Stimulated activated CD8-positive, alpha-beta memory T cell treated with anti-CD3 and anti-CD28 coated beads, Interleukin-2, amount 100 ng/mL, for 48 hours (primary cell): ENCODE measurements around the gene SH3GL3.

Experiments
- DNase-seq, 2 donors: peaks; one replicate each; pipeline ENCODE4 v3.0.0-alpha.2; 2020; ENCODE audit warnings: low read depth in 2 of 2

Gene SH3GL3

DNA sequence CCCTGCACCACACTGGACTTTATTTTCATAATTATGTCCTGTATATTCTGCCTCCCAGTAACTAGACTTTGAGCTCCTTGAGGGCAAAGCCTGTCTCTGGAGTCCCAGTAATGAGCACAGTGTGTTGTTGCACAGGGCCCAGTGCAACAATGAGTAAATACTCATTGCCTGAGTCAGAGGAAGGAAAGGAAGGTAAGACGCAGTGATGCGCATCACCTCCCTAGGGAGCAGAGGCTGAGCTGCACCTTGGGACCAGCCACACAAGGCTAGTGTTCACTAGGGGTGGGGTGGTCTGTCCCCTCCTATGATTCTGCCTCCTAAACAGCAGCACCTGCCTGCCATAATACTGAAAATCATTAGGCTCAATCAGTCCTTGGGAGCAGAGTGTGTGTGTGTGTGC is 120.2 kb downstream of the SH3GL3 start:
- no peak for DNase-seq

DNA sequence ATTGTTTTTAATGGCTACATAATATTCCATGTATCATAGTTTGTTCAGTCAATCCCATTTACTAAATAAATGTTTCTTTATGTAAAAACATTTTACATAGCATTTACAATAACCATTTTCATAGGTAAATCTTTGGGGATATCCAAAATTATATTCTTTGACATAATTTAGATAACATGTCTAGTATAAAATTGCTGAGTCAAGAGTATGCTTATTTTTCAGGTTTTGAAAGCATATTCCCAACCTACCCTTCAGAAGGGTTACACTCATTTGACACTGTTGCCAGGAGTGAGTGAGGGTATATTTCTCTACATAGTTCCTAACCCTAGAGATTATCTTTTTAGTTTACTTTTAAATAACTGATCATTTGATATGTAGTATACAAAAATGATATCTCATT is 122.2 kb downstream of the SH3GL3 start:
- DNase-seq = no peak

GRCh38 chr15:83570756-83571155 is 123.6 kb downstream of the SH3GL3 start:
- no peak for DNase-seq

GRCh38 chr15:83571820-83572707 is 124.9 kb downstream of the SH3GL3 start:
- no peak for DNase-seq

GRCh38 chr15:83574345-83574744 is 127.2 kb downstream of the SH3GL3 start:
- no peak for DNase-seq

DNA sequence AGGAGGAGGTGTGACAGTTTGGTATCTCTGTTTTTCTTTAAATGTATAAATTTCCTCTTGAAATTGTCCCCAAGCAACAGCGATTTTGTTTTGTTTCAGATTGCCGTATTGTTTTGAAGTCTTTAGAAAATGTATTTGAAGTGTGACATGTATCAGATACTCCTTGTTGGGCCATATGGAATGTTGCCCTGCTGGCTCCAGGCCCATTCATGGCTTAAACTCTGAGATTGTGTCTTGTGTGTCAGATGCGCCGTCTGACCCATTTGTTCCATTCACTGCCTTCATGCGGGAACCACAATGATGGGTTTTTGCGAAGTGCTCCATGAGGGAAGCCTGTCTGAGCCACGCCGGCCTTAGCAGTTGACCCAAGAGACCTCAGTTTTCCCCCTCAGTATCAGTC is 131.6 kb downstream of the SH3GL3 start:
- DNase-seq = no peak

GRCh38 chr15:83581381-83581780 is 134.2 kb downstream of the SH3GL3 start:
- no peak for DNase-seq

DNA sequence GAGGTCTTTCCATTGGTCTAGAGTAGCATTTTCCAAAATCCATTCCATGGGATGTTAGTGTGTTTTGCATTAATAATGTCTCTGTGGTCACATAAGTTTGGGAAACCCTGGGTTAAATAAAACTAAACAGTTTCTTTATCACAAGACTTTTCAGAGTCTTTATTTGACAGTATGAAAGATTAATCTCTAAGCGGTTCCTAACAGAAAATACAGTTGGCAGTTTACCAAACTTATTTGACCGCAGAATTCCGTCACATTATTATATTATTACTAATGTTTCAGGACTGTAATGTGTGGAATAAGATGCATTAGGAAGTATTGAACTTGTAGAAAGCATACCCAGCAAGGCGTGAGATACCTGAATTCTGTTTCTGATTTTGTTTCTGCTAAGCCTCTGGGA is 135.2 kb downstream of the SH3GL3 start:
- DNase-seq = no peak

DNA sequence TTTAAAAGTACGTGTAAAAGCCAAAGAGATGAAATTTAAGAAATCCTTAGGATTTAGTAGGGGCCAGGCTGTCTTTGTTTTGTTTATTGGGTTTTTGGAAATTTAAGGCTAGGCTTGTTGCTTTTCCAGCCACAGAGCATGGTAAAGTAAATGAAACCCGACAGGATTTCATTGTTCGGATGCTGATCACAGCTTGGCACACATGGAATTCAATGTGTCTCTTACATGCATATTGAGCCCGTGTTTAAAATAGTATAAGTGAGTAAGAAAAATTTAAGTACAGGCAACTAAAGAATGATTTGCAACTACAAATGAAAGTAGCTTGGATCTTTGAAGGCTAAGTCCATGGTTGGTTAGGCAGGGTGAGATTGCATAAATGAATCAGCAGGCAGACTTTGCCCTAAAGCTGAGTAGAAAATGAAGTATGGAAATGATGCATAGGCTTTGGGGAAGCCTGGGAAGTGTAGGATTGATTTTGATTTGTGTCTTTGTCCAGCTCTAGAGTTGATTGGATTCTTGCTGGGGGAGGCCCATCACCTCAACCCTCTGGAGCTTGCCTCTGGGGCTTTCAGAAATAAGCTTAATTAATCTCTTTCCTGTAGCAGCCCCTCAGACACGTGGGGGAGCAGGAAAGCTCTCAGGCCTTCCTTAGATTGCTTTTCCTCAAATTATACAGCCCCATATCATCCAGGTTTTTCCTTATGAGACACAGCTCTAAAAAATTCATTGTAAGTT is 138.6 kb downstream of the SH3GL3 start:
- no peak for DNase-seq

DNA sequence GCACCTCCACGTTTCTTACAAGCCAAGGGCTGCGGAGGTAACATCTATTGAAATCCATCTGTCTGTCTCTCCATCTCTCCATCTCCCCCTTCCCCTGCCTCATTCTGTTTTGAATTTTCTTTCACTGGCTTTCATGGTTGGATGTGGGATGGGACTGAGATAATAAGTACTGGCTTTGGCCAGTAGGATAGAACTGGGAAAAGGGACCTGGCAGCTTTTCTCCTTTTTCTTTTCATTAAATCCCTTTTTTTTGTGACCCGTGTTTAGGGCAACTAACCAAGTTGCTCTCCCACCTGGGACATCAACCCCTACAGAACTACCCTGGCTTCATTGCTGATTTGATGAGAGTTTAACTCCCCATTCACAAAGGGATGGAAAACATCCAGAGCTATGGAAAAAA is 139.9 kb downstream of the SH3GL3 start:
- no peak for DNase-seq

DNA sequence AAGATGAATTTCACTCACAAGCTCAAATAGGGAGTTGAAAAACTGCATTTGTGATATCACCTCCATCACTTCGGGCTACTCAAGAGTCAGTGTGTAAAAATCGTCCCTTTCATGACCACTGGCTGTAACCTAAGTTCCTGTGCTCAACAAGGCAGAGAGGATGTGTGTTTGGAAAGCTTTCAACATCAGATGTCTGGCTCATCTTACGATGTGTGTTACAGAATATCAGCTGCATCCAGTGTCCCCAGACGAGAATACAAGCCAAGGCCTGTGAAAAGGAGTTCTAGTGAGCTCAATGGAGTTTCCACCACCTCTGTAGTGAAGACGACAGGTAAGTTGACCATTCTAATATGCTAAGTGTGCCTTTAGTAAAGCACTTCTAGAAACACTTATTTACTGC is 141.3 kb downstream of the SH3GL3 start:
- no peak for DNase-seq

DNA sequence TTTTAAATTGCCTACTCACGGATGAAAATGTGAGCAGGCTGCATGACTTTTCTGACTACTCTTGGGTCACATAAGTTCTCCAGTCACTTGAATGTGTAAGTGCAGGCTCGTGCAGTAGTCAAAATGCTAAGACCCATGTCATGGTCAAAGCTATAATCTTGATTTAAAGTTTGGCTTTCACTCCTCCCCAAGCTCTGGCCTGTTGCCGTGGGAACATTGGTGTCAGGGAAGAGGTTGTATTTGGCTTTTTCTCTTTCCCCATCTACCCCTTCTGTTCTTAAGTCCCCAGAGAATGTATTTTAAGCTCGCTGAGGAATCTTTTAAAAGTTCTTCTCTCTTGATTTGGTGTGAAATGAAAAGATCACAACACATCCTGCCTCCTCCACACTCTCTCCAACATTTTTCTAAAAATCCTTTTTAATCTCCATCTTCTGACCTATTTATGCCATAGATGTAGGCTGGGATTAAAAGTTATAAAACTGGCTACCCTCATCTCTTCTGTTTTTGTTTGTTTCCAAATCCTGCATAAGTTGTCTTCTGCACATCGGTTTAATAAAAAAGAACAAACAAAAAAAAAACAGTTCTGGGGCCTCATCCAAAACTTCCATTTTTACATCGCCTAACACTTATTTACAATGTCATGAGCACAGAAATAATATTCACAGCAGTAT is 145.4 kb downstream of the SH3GL3 start:
- no peak for DNase-seq

GRCh38 chr15:83595191-83595590 is 148.1 kb downstream of the SH3GL3 start:
- DNase-seq = no peak

GRCh38 chr15:83598031-83598430 is 150.9 kb downstream of the SH3GL3 start:
- DNase-seq = no peak

DNA sequence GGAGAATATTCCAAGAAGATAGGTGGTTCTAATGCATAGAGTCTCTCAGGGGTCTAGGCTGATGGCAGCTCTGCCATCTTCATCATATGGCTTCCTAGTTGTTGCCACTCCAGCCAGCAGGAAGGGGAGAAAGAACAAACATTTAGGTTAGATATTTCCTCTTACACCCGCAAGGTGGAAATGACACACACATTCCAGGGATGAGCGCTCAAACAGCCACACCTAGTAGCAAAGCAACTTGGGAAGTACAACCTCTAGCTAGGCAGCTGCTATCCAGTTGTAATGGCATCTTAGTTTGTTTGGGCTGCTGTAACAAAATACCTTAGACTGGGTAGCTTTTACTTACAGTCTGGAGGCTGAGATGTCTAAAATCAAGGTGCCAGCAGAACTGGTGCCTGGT is 154.9 kb downstream of the SH3GL3 start:
- DNase-seq = no peak

GRCh38 chr15:83604549-83604948 is 157.4 kb downstream of the SH3GL3 start:
- DNase-seq = no peak

DNA sequence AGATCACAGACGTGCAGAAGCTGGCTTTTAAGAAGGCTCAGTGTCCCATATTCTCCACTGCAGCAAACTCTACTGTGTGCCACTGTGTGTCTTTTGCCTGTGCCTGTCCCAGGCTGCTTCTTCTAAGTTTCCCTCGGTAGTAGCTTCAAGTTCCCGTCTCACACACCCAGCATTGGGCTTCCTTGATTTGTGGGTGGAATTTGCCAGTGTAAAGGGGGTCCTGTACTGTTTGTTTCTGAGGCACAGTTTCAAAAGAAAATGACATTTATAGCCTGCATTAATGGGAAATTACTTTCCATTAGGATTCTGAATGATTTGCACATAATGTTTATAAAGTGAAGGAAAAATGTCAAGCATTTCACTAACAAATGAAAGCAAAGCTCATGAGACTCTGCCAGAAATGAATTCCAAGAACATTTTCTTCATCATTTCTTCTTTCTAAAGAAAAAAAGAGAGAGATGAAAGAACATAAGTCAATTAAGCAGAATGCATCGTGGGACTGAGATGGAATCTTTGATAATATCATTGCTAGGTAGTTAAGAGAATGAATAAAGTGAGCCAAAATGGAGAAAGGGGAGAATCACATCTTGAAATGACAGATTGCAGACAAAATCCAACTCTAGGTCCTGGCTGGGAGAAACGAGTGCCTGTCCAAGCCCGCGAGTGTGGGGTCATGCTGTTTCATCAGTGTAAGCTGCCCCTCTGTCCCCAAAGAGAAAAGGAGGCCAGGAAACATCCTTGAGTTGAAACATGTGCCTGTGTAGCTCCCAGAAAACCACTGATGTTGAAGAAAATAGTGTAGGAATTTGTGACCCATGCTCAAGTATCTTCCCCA is 158.2 kb downstream of the SH3GL3 start:
- no peak for DNase-seq

- no peak for DNase-seq
Measured at GRCh38 chr15:83610132-83610531, 163.0 kb downstream of the SH3GL3 start.

GRCh38 chr15:83610901-83611685 is 164.0 kb downstream of the SH3GL3 start:
- DNase-seq = no peak

DNA sequence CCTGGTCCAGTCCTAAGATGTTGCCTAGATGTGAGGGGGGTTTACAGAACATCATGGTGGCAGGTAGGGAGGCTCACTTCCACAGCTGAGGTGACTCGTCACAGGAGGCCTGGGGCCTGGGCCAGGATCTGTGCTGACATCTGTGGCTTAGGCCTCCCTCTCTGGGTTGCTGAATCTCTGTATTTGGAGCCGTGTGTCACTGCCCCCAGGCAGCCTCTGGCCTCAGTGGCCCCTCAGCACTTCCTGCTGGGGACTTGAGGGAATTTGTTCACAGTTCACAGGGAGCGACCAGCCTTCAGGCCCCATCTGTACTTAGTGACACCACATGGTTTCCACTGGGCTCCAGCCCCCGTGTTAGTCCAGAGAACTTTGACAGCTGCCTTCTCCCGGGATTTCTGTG is 165.1 kb downstream of the SH3GL3 start:
- DNase-seq = no peak
